Testis (tissue), 3 donors: ENCODE measurements around the gene TIMM10. TPM values are rescaled to one million over a fixed set of nuclear protein-coding genes. Genes with fewer than 3 reads are reported as not detected.

ENCODE experiments used
- DNase-seq: peaks from one replicate; pipeline ENCODE4 v3.0.0-alpha.2; 2019
- H3K27ac ChIP-seq, 2 donors: fragments of 200-600 bp; sonication (generic); one replicate each; pipeline ENCODE4 v1.5.1; 2019
- H3K27me3 ChIP-seq: fragments of 200-600 bp; sonication (generic); one replicate; pipeline ENCODE4 v1.5.1; 2019
- H3K36me3 ChIP-seq: fragments of 200-600 bp; sonication (generic); one replicate; pipeline ENCODE4 v1.5.1; 2017; ENCODE audit warnings: low read depth; ENCODE audit errors: missing control alignments
- H3K4me1 ChIP-seq: fragments of 200-600 bp; sonication (generic); one replicate; pipeline ENCODE4 v1.5.1; 2019
- H3K4me3 ChIP-seq, 2 donors: fragments of 200-600 bp; sonication (generic); one replicate each; pipeline ENCODE4 v1.5.1; 2017 to 2019
- H3K9me3 ChIP-seq: fragments of 200-600 bp; sonication (generic); one replicate; pipeline ENCODE4 v1.5.1; 2017
- CTCF ChIP-seq, 3 experiments: fragments of 450-650 bp in 2 of 3; fragments of 200-600 bp in 1 of 3; sonication (generic) in 1 of 3; IDR thresholded peaks; one replicate each; pipeline ENCODE4 v1.5.1; 2016 to 2019; ENCODE audit warnings: antibody characterized with exemption in 3 of 3, mild to moderate bottlenecking in 2 of 3, moderate library complexity in 1 of 3
- POLR2A ChIP-seq: fragments of 450-650 bp; IDR thresholded peaks from one replicate; pipeline ENCODE4 v1.6.1; 2017; ENCODE audit warnings: antibody characterized with exemption, mild to moderate bottlenecking, moderate library complexity
- WGBS, 2 donors: methylation state at CpG; one replicate each; pipeline ENCODE4 v1.1.5; 2018; 5-methylcytosine and 5-hydroxymethylcytosine counted together
- intact Hi-C: fragments of 100-400 bp; cut with DNase I; formaldehyde crosslinking; loops from one replicate; pipeline ENCODE4 v1.15.1; 2023; ENCODE audit warnings: low total_unique reads
- polyA plus RNA-seq: library from polyadenylated mRNA; stranded (reverse); fragments of 350-450 nt; fragmentation: Illumina TruSeq; extraction: RNeasy Lipid Tissue Mini Kit (QIAGEN cat#74804); gene quantifications from one replicate; pipeline ENCODE4 v1.2.3, GENCODE V29; 2014; ENCODE audit warnings: low read depth, low replicate concordance; ENCODE audit not compliant: insufficient read depth
- total RNA-seq, 2 donors: library from RNA; depleted of rRNA; stranded (reverse); fragments of >200 nt; gene quantifications; one replicate each; pipeline ENCODE4 v1.2.3, GENCODE V29; 2016

The TIMM10 gene
- total and polyA plus RNA-seq, 3 donors from 2014 or later: 27.7 to 56.9 (median 49.1) TPM

GRCh38 chr11:57567515-57568329, 37.2 kb upstream of the TIMM10 start, which contains the start of gene UBE2L6:
Gene UBE2L6 (minus strand): TSS chr11:57567672. CDS start chr11:57567611, 61 bp downstream.
- no peak for TF ChIP-seq POLR2A
- TF ChIP-seq CTCF (IDR thresholded peaks at IDR 0.05): peak in 1 of 3 experiments; percentile 86
- WGBS, 2 donors: 0% methylated on average over 11 to 61 of the region's 92 CpGs
- peak within 1 kb of the TSS; percentile 79 to 90 for H3K27ac ChIP-seq

GRCh38 chr11:57566905-57567514, 36.5 kb upstream of the TIMM10 start:
- intact Hi-C loops: loop anchor here (5.0 kb wide), 1 partner anchor 70 kb away; no protein-coding TSS in a partner anchor
- H3K27me3 ChIP-seq: no peaks in the 10 kb centered on the region
- peak overlapping the region; percentile 79 to 90 for H3K27ac ChIP-seq
- H3K4me3 ChIP-seq: peak overlapping the region; percentile 65 to 85
- H3K9me3 ChIP-seq: no peaks in the 10 kb centered on the region
- WGBS, 2 donors: 2 to 4% methylated on average over 14 of the region's 15 CpGs
- H3K36me3 ChIP-seq: no peaks in the 10 kb centered on the region
- peaks cover 22% of the 10 kb centered on the region for H3K4me1 ChIP-seq
- TF ChIP-seq CTCF (IDR thresholded peaks at IDR 0.05) (no peak), POLR2A (no peak)
- peak; percentile 34 for DNase-seq

More at GRCh38 chr11:57567515-57568329, 37.2 kb upstream of the TIMM10 start, which contains the start of gene UBE2L6:
- Histone ChIP-seq H3K36me3 (no peaks in the 10 kb centered on the region), H3K27me3 (no peaks in the 10 kb centered on the region), H3K4me3 (peak within 1 kb of the TSS; percentile 65 to 85), H3K4me1 (peaks cover 22% of the 10 kb centered on the region), H3K9me3 (no peaks in the 10 kb centered on the region)
- intact Hi-C loops: loop anchor here (5.0 kb wide), 1 partner anchor 70 kb away; no protein-coding TSS in a partner anchor
- DNase-seq: peak; percentile 84

- H3K4me1 ChIP-seq: peaks cover 22% of the 10 kb centered on the region
- H3K27me3 ChIP-seq: no peaks in the 10 kb centered on the region
- 29 to 33% methylated on average over 4 of the region's 4 CpGs for WGBS, 2 donors
- peak overlapping the region; percentile 65 to 85 for H3K4me3 ChIP-seq
- DNase-seq: peak; percentile 48
- H3K36me3 ChIP-seq: no peaks in the 10 kb centered on the region
- intact Hi-C loops: loop anchor here (5.0 kb wide), 1 partner anchor 71 kb away; no protein-coding TSS in a partner anchor
- TF ChIP-seq CTCF (IDR thresholded peaks at IDR 0.05): no peak
- no peak for TF ChIP-seq POLR2A
- peak overlapping the region; percentile 71 to 79 for H3K27ac ChIP-seq
- no peaks in the 10 kb centered on the region for H3K9me3 ChIP-seq
These were observed 35.7 kb upstream of the TIMM10 start for GRCh38 chr11:57566005-57566904.

- no peaks in the 10 kb centered on the region for H3K36me3 ChIP-seq
- no peak overlapping the region for H3K4me3 ChIP-seq
- no peaks in the 10 kb centered on the region for H3K27me3 ChIP-seq
- 64 to 70% methylated on average over 4 of the region's 4 CpGs for WGBS, 2 donors
- H3K4me1 ChIP-seq: peaks cover 12% of the 10 kb centered on the region
- TF ChIP-seq POLR2A (no peak), CTCF (IDR thresholded peaks at IDR 0.05) (no peak)
- DNase-seq: no peak
- H3K27ac ChIP-seq: peak overlapping the region in 1 of 2 donors; percentile 15
- intact Hi-C loops: no loop called here
- no peaks in the 10 kb centered on the region for H3K9me3 ChIP-seq
These were observed 32.0 kb upstream of the TIMM10 start for GRCh38 chr11:57562596-57562995.
